ENCODE results near the gene MSL3B.

Gene MSL3B

GRCh38 chr2:233867993-233868532 is at the start of gene MSL3B:
MSL3B (minus strand) TSS chr2:233868386.
- Histone ChIP-seq H3K4me1 (no peaks in the 10 kb centered on the region), H3K27me3 (peaks cover 4% of the 10 kb centered on the region), H3K27ac (no peak within 1 kb of the TSS), H3K9me3 (no peaks in the 10 kb centered on the region), H3K4me3 (peak within 1 kb of the TSS; percentile 55), H3K36me3 (no peaks in the 10 kb centered on the region)
- no peak for TF ChIP-seq CTCF (IDR thresholded peaks at IDR 0.05)
- ATAC-seq, result peak; percentile 77
- intact Hi-C loops (cut with DNase I), result no loop called here
- DNase-seq, result peak; percentile 75

DNA sequence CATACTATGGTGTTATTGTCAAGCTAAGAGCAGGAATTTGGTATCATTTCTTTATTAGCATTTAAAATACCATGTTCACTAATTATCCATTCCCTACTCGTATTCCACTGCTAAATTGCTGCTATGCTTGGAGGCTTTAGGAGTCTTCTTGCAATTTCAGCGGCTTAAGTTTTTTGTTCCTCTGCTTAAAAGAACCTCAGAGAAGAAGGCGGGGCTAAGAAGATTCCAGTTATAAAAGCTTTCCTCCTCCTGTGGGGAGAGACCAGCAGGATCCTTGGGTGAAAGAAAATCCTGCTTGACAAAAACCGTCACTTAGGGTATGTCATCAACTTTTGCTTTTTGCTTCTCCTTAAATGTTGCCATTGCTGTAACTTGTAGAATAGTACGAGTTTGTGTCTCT is 48.9 kb upstream of the MSL3B start, which contains the start of gene TRPM8:
Gene TRPM8 (plus strand): TSS at position 258 of the 400 bp plus-strand sequence. CDS start 9,165 bp downstream, outside the sequence.
- intact Hi-C loops (cut with DNase I), result no loop called here
- H3K27me3 ChIP-seq, result peaks cover 23% of the 10 kb centered on the region

GRCh38 chr2:233915128-233915527 is 46.9 kb upstream of the MSL3B start:
- H3K27ac ChIP-seq, result no peak overlapping the region
- no peak for TF ChIP-seq CTCF (IDR thresholded peaks at IDR 0.05)
- intact Hi-C loops (cut with DNase I), result no loop called here
- H3K4me3 ChIP-seq, result no peak overlapping the region
- H3K9me3 ChIP-seq, result no peaks in the 10 kb centered on the region
- ATAC-seq (no peak), DNase-seq (no peak)
- no peaks in the 10 kb centered on the region for H3K4me1 ChIP-seq
- H3K27me3 ChIP-seq, result peaks cover 23% of the 10 kb centered on the region
- no peaks in the 10 kb centered on the region for H3K36me3 ChIP-seq

More for the DNA sequence above, 48.9 kb upstream of the MSL3B start, which contains the start of gene TRPM8:
- no peak within 1 kb of the TSS for H3K4me3 ChIP-seq
- no peaks in the 10 kb centered on the region for H3K36me3 ChIP-seq
- H3K4me1 ChIP-seq, result no peaks in the 10 kb centered on the region
- no peak within 1 kb of the TSS for H3K27ac ChIP-seq
- no peak for TF ChIP-seq CTCF (IDR thresholded peaks at IDR 0.05)
- no peaks in the 10 kb centered on the region for H3K9me3 ChIP-seq
- ATAC-seq, result no peak
- DNase-seq, result no peak

GRCh38 chr2:233912691-233913423 is 44.7 kb upstream of the MSL3B start:
- H3K4me1 ChIP-seq, result no peaks in the 10 kb centered on the region
- DNase-seq (no peak), ATAC-seq (peak; percentile 42)
- H3K27ac ChIP-seq, result no peak overlapping the region
- peaks cover 16% of the 10 kb centered on the region for H3K27me3 ChIP-seq
- no peak overlapping the region for H3K4me3 ChIP-seq
- no peak for TF ChIP-seq CTCF (IDR thresholded peaks at IDR 0.05)
- no peaks in the 10 kb centered on the region for H3K9me3 ChIP-seq
- no peaks in the 10 kb centered on the region for H3K36me3 ChIP-seq
- intact Hi-C loops (cut with DNase I), result no loop called here

DNA sequence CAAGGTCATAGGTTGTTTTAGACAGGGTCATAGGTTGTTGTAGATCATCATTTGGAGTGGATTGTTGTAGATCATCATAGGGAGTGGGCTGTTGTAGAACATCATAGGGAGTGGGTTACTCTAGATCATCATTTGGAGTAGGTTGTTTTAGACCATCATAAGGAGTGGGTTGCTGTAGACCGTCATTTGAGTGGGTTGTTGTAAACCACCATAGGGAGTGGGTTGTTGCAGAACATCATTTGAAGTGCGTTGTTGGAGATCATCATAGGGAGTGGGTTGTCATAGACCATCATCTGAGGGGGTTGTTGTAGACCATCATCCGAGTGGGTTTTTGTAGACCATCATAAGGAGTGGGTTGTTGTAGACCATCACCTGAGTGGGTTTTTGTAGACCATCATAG is 39.4 kb upstream of the MSL3B start:
- Histone ChIP-seq H3K27me3 (no peaks in the 10 kb centered on the region), H3K27ac (no peak overlapping the region), H3K4me3 (no peak overlapping the region), H3K4me1 (no peaks in the 10 kb centered on the region), H3K9me3 (no peaks in the 10 kb centered on the region), H3K36me3 (no peaks in the 10 kb centered on the region)
- DNase-seq (no peak), ATAC-seq (no peak)
- intact Hi-C loops (cut with DNase I), result no loop called here
- no peak for TF ChIP-seq CTCF (IDR thresholded peaks at IDR 0.05)

All from upper lobe of right lung (tissue), 1 donor.